BLaER1 treated with 17β-estradiol and CSF1 and Interleukin-3, amounts not matched to agents 10 nM and 100 nM (cell line): ENCODE data around the gene B4GALNT1.

Source experiments
- H3K27ac ChIP-seq, 11 experiments: shearing (Covaris generic); formaldehyde crosslinking; 2 replicates each; pipeline ENCODE4 v1.8.1; 2022
- H3K27me3 ChIP-seq, 11 experiments: shearing (Covaris generic); formaldehyde crosslinking; 2 replicates each; pipeline ENCODE4 v1.8.1; 2022
- H3K36me3 ChIP-seq, 11 experiments: shearing (Covaris generic); formaldehyde crosslinking; 2 replicates each; pipeline ENCODE4 v1.8.1; 2022
- H3K4me1 ChIP-seq, 10 experiments: shearing (Covaris generic); formaldehyde crosslinking; 2 replicates each; pipeline ENCODE4 v1.8.1; 2022
- H3K4me2 ChIP-seq, 11 experiments: shearing (Covaris generic); formaldehyde crosslinking; 2 replicates each; pipeline ENCODE4 v1.8.1; 2022
- H3K4me3 ChIP-seq, 10 experiments: shearing (Covaris generic); formaldehyde crosslinking; 2 replicates each; pipeline ENCODE4 v1.8.1; 2022
- H3K9ac ChIP-seq, 11 experiments: shearing (Covaris generic); formaldehyde crosslinking; 2 replicates each; pipeline ENCODE4 v1.8.1; 2022
- H3K9me3 ChIP-seq, 11 experiments: shearing (Covaris generic); formaldehyde crosslinking; replicated peaks in 1 of 11; 2 replicates each; pipeline ENCODE4 v1.8.1; 2022
- H4K20me1 ChIP-seq, 11 experiments: shearing (Covaris generic); formaldehyde crosslinking; 2 replicates each; pipeline ENCODE4 v1.8.1; 2022
- Cebpa-rat ChIP-seq, 11 experiments: shearing (Covaris generic); IDR thresholded peaks; 2 replicates each; pipeline ENCODE4 v1.8.1; 2022

B4GALNT1 gene

GRCh38 chr12:57584050-57584449, 49.0 kb downstream of the B4GALNT1 start:
- Histone ChIP-seq H3K9me3 (no peaks in the 10 kb centered on the region), H3K27me3 (peaks cover 0 to 4% (median 0%) of the 10 kb centered on the region in 11 experiments; a peak in 2 of 22 replicates), H3K9ac (no peak overlapping the region), H3K4me1 (peaks cover 0 to 14% (median 5%) of the 10 kb centered on the region in 10 experiments; a peak in 10 of 20 replicates), H3K4me3 (no peak overlapping the region), H3K36me3 (no peaks in the 10 kb centered on the region), H4K20me1 (no peaks in the 10 kb centered on the region; a peak in 2 of 22 replicates), H3K4me2 (peak overlapping the region in 1 of 11 experiments; percentile 44; a peak in 1 of 22 replicates), H3K27ac (no peak overlapping the region)
- no peak for TF ChIP-seq Cebpa-rat (IDR thresholded peaks at IDR 0.05)

- TF ChIP-seq Cebpa-rat (IDR thresholded peaks at IDR 0.05): no peak
- Histone ChIP-seq H3K4me2 (no peak overlapping the region; a peak in 1 of 22 replicates), H3K4me1 (peaks cover 0 to 14% (median 5%) of the 10 kb centered on the region in 10 experiments; a peak in 10 of 20 replicates), H3K9ac (no peak overlapping the region), H3K4me3 (no peak overlapping the region), H4K20me1 (no peaks in the 10 kb centered on the region; a peak in 2 of 22 replicates), H3K27me3 (peaks cover 0 to 4% (median 0%) of the 10 kb centered on the region in 11 experiments; a peak in 2 of 22 replicates), H3K36me3 (no peaks in the 10 kb centered on the region), H3K9me3 (no peaks in the 10 kb centered on the region), H3K27ac (no peak overlapping the region)
Measured at GRCh38 chr12:57583008-57583831, 49.8 kb downstream of the B4GALNT1 start.

- Histone ChIP-seq H3K27ac (no peak overlapping the region), H3K36me3 (no peaks in the 10 kb centered on the region), H3K4me3 (no peak overlapping the region), H3K9ac (no peak overlapping the region), H3K27me3 (no peaks in the 10 kb centered on the region; a peak in 1 of 22 replicates), H3K4me2 (no peak overlapping the region), H3K4me1 (peaks cover 0 to 14% (median 5%) of the 10 kb centered on the region in 10 experiments; a peak in 10 of 20 replicates), H3K9me3 (no peaks in the 10 kb centered on the region), H4K20me1 (no peaks in the 10 kb centered on the region; a peak in 2 of 22 replicates)
- no peak for TF ChIP-seq Cebpa-rat (IDR thresholded peaks at IDR 0.05)
Measured at GRCh38 chr12:57582440-57582839, 50.6 kb downstream of the B4GALNT1 start.

GRCh38 chr12:57581802-57582201, 51.2 kb downstream of the B4GALNT1 start:
- TF ChIP-seq Cebpa-rat (IDR thresholded peaks at IDR 0.05): no peak
- H3K4me1 ChIP-seq: peaks cover 0 to 14% (median 5%) of the 10 kb centered on the region in 10 experiments; a peak in 10 of 20 replicates
- no peak overlapping the region for H3K4me2 ChIP-seq
- no peak overlapping the region for H3K9ac ChIP-seq
- no peaks in the 10 kb centered on the region; a peak in 2 of 22 replicates for H4K20me1 ChIP-seq
- no peaks in the 10 kb centered on the region for H3K9me3 ChIP-seq
- no peaks in the 10 kb centered on the region; a peak in 1 of 22 replicates for H3K27me3 ChIP-seq
- no peak overlapping the region for H3K27ac ChIP-seq
- no peak overlapping the region for H3K4me3 ChIP-seq
- no peaks in the 10 kb centered on the region for H3K36me3 ChIP-seq

- Histone ChIP-seq H3K27me3 (no peaks in the 10 kb centered on the region; a peak in 1 of 22 replicates), H3K27ac (no peak overlapping the region), H3K9me3 (no peaks in the 10 kb centered on the region), H3K4me3 (no peak overlapping the region), H3K36me3 (no peaks in the 10 kb centered on the region), H3K4me2 (no peak overlapping the region), H3K4me1 (peaks cover 0 to 13% (median 5%) of the 10 kb centered on the region in 10 experiments; a peak in 10 of 20 replicates), H3K9ac (no peak overlapping the region), H4K20me1 (no peaks in the 10 kb centered on the region; a peak in 1 of 22 replicates)
- no peak for TF ChIP-seq Cebpa-rat (IDR thresholded peaks at IDR 0.05)
Measured at GRCh38 chr12:57580466-57580795, 52.6 kb downstream of the B4GALNT1 start.

- H3K9me3 ChIP-seq: no peaks in the 10 kb centered on the region
- no peak overlapping the region for H3K27ac ChIP-seq
- no peaks in the 10 kb centered on the region for H3K36me3 ChIP-seq
- H4K20me1 ChIP-seq: no peaks in the 10 kb centered on the region; a peak in 1 of 22 replicates
- H3K4me3 ChIP-seq: no peak overlapping the region
- no peaks in the 10 kb centered on the region for H3K27me3 ChIP-seq
- no peak overlapping the region for H3K4me2 ChIP-seq
- H3K4me1 ChIP-seq: peaks cover 0 to 8% (median 4%) of the 10 kb centered on the region in 10 experiments; a peak in 10 of 20 replicates
- H3K9ac ChIP-seq: no peak overlapping the region
- no peak for TF ChIP-seq Cebpa-rat (IDR thresholded peaks at IDR 0.05)
Measured at GRCh38 chr12:57579677-57580465, 53.1 kb downstream of the B4GALNT1 start.

- no peak for TF ChIP-seq Cebpa-rat (IDR thresholded peaks at IDR 0.05)
- no peaks in the 10 kb centered on the region for H3K27me3 ChIP-seq
- H3K4me2 ChIP-seq: no peak overlapping the region
- H4K20me1 ChIP-seq: no peaks in the 10 kb centered on the region; a peak in 1 of 22 replicates
- H3K4me1 ChIP-seq: peaks cover 0 to 3% (median 0%) of the 10 kb centered on the region in 10 experiments; a peak in 1 of 20 replicates
- H3K36me3 ChIP-seq: no peaks in the 10 kb centered on the region
- no peak overlapping the region for H3K9ac ChIP-seq
- no peak overlapping the region for H3K27ac ChIP-seq
- H3K4me3 ChIP-seq: no peak overlapping the region
- H3K9me3 ChIP-seq: no peaks in the 10 kb centered on the region
Measured at GRCh38 chr12:57579011-57579410, 54.0 kb downstream of the B4GALNT1 start.

- Histone ChIP-seq H3K4me2 (no peak overlapping the region), H3K36me3 (no peaks in the 10 kb centered on the region), H3K9me3 (no peaks in the 10 kb centered on the region), H3K4me3 (no peak overlapping the region), H3K4me1 (no peaks in the 10 kb centered on the region), H3K9ac (no peak overlapping the region), H3K27ac (no peak overlapping the region), H3K27me3 (no peaks in the 10 kb centered on the region), H4K20me1 (no peaks in the 10 kb centered on the region; a peak in 1 of 22 replicates)
- no peak for TF ChIP-seq Cebpa-rat (IDR thresholded peaks at IDR 0.05)
Measured at GRCh38 chr12:57577981-57578758, 54.8 kb downstream of the B4GALNT1 start.
